ENCODE results near the gene MYH11.
"Not testable (repeated sequence)": the region's sequence is repeated elsewhere in the genome, so short reads cannot be mapped to it uniquely, and the experiment has no call there.

Gene MYH11

DNA sequence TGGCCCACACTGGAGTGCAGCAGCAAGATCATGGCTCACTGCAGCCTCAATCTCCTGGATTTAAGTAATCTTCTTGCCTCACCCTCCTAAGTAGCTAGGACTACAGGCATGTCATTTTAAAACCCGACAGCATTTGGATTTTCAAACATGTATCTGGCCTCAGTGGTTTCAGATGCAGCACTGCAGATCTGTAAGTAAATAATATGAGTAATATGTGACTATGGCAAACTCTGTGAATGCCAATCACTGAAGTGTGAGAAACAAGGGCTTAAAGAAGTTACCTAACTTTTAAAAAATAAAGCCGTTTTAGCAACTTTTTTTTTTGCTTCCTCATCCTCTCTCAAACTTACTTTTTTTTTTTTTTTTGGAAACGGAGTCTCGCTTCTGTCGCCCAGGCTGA, 19.7 kb upstream of the MYH11 start:
- no peak for DNase-seq (ENCODE audit: low read depth, low spot score)

DNA sequence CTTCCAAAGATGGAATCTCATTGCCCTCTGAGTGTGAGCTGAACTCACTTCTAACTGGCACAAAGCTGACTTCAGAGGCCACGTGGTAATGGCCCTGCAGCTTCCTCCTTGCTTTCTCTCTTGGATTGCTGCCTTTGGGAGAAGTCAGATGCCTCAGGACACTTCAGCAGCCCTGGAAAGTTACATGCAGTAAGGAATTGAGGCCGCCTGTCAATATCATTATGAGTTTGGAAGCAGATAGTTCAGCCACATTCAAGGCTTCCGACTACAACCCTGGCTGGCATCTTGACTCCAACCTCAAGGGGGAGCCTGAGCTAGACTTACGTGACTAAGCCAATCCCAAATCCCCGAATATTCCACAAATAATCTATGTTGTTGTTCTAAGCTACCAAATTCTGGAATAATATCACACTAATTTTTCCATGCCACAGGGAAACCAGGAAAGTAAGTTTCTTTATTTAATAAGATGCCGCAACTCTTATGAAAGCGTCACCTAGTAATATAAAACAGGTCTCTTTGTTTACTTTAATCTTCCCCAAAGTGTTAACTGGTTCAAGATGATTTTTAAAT, 18.0 kb upstream of the MYH11 start:
- DNase-seq (ENCODE audit: low read depth, low spot score) = no peak

DNA sequence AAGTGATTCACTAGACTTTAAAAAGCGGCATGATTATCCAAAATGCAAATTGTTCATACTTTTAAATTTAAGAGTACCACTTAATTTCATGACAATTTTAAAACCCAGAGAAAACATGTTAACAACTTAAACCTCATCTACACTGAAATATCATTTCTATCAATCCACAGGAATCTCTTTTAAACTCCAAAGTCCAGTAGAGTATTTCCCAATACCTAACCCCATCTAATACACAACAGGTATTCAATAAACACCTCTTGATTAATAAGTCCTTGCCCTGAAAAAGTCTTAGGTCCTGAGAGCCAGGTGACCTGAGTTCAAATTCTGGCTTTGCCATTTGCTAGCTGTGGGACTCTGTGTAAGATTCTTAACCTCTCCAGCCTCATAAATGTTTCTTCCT, 16.9 kb upstream of the MYH11 start:
- no peak for DNase-seq (ENCODE audit: low read depth, low spot score)

DNA sequence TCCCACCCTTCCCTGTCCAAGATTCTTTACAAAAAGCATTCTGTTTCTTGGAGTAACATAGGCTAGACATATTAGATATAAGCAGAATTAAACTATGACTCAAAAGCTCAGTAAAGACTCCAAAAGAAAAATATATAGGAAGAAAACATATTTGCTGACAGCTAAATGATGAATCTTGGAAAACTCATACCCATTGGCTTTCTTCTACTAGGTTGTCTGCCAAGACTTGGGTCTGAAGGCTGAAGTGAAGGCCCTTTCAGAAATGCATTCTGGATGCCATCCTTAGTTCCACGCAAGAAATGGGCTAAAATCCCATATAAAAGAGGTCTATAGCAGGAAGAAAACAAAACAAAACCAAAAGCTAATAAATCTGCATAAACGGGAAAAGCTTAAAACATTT, 16.5 kb upstream of the MYH11 start:
- DNase-seq (ENCODE audit: low read depth, low spot score) = no peak

DNA sequence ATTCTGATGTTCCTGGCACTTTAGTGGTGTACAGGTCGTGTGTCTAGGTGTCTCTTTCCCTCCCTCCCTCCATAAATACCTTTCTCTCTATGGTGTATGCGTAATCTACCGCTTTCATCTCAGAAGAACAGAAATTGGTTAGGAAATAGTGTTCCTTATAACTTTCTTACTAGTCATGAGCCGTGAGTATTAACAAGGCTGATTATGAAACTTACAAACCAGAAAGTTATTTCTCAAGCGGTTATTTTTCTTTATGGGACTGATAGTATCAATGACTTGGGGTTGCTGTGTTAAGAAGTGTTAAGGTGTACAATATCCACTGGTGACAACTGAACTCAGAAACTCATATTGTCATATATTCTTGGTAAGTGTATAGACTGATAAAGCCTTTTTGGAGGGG, 13.2 kb upstream of the MYH11 start:
- DNase-seq (ENCODE audit: low read depth, low spot score) = no peak

DNA sequence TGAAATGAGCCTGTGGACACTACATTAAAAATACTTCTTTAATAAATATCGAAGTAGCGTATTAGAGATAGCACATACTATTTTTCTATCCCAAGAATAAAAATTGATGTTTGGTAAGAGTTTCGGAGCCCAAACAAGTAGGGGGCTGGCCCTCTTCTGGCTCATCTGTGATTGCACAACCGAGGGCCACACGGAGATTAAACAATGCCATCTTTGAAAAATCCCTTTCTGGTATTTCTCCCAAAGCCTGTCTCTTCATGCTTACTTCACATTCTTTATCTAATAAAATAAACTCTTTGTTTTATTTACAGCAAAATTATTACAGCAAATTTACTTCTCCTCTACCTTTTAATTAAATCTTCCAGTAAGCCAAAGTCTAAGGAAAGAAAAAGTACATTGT, 9.6 kb upstream of the MYH11 start:
- DNase-seq (ENCODE audit: low read depth, low spot score) = no peak

DNA sequence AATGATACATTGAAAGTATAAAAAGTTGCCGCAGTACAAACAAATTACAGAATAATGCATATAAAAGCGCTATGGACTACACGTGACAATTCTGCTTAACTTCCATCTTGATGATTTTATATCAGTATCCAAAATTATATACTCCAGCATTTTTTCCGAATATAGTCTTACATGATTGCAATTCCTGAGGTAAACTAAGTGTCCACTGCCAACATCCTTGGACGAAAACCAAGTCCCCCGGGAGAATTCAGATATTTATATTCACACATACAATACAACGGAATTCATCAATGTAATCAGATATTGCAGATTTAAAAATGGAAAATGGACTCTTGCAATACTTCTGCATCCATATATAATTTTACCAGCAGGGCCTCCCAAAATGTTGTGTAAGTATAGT, 8.9 kb upstream of the MYH11 start:
- no peak for DNase-seq (ENCODE audit: low read depth, low spot score)

DNA sequence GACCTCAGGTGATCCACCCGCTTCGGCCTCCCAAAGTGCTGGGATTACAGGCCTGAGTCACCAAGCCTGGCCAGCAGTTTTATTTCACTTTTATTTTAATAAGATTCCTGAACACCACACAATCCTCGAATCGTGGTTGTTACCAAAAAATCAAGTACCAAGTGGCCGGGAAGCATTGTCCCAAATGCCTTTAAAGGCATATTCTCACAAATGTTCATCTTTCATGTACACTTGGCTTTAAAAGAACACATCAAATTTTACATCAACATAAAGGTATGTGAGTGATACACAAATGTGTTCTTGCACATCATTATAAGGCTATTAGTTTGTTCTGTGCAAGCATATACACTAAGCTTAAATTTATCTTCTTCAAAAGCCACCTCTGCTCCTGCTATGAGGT, 8.1 kb upstream of the MYH11 start:
- no peak for DNase-seq (ENCODE audit: low read depth, low spot score)

DNA sequence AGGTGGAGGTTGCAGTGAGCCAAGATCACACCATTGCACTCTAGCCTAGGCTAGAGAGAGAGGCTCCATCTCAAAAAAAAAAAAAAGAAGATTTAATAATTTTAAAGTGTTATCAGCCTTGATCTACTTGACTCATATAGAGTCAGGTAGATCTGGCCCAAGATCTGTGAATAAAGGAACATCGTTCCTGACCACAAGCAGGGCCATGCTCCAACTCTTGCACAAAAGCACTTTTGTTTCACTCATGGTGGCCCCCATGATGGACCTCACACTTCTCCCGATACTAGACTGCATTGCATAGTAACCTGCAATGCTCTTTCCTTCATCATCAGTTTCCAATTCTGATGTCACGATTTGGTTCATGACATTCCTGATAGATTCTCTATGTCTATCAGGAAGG, 5.2 kb upstream of the MYH11 start:
- DNase-seq (ENCODE audit: low read depth, low spot score) = no peak

DNA sequence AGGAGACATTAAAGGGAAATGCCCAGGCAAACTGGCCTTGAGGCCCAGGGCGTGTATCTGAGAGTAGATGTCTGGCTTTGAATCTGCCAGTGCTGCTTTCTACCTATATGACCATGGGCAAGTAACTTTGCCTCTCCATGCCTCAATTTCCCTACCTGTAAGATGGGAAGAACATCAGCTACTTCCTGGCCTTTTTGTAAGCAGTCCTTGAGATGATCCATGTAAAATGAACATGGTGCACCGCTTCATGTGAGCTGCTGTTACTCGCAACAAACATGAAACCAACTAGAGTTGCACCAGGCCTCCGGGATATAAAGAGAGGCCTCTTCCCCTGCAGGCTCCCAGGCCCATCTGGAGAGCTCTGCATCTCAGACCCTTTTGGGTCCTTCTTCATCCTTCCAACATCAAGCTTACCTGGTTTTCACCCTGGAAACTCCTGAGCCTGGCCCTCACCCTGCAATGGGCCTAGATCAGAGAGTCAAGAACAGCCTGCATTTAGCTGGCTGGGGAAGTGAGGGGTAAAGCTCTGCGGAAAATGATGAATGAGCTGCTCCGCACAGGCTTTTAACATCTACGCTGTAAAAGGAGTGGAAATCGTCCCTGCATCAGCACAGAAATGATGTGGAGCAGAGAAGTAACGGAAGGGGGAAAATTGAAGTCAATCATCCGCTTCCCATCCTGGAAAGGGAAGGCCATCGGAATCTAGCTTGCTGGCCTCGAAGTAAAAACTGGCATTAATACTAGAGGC, 2.3 kb upstream of the MYH11 start:
- DNase-seq (ENCODE audit: low read depth, low spot score) = no peak

DNA sequence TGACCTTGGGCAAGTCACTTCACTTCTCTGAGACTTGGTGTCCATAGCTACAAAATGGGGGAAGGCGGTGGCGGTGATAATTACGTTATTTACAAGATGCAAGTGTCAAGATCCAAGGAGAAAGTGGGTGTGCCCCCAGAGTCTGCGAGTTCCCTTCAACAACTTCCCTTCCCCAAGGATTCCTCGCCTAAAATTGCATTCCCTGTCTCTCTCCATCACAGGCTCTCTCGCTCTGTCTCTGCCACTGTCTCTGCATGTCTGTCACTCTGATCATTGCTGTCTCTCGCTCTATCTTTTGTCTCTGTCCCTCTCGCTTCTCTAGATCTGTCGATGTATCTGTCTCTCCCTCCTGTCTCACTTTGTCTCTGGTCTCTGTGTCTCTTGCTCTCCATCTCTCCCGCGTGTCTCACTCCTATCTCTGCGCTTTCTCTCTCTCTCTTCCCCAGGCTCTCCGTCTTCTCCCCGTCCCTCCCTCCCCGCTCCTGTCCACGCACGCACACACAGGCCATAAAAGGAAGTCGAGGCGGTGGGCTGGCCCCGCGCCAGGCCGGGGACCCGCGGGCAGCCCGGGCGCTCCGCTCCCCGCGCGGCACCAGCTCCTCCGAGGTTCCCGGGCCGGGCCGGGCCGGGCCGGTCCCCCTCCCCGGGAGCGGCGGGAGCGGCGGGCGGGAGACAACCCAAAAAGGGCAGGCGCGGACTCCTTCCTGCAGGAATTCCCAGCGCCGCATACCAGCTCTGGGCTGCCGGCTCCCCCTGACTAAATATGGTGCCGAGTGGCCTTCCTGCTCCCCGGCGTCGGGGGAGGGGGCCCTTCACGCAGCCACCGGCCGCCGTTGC, 1.1 kb upstream of the MYH11 start:
- DNase-seq (ENCODE audit: low read depth, low spot score) = no peak

DNA sequence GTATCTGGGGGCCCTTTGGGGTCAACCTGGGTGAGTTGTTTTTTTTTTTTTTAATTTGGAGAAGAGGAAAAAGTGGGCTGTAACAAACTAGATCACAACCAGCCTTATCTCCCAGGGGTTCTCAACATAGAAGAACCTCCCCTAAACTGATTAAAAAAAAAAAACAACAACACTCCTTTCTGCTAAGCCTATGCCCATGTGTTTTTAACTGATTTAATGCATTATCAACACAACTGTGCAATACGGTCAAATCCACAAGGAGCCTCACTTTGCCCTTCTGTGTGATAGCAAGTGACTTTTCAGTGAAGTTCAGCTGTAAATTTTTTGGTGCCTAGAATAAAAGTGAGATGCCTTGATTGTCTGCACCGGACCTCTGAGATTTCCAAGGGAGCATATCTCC, 646 bp downstream of the MYH11 start:
- no peak for DNase-seq (ENCODE audit: low read depth, low spot score)

DNA sequence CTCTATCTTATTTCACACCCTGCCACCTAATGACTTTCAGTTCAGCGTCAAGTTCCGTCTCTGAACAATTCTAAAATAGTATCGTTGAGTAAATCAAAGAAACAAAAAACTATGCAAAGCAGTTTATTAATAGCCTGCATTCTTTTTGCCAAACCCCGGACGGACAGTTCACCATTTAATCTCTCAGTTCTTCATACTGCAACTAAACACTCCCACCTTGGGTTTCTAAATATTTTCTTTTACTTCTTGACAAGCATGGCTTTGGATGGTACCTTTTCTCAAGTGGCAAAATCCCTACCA, 1.2 kb downstream of the MYH11 start:
- DNase-seq (ENCODE audit: low read depth, low spot score) = no peak

DNA sequence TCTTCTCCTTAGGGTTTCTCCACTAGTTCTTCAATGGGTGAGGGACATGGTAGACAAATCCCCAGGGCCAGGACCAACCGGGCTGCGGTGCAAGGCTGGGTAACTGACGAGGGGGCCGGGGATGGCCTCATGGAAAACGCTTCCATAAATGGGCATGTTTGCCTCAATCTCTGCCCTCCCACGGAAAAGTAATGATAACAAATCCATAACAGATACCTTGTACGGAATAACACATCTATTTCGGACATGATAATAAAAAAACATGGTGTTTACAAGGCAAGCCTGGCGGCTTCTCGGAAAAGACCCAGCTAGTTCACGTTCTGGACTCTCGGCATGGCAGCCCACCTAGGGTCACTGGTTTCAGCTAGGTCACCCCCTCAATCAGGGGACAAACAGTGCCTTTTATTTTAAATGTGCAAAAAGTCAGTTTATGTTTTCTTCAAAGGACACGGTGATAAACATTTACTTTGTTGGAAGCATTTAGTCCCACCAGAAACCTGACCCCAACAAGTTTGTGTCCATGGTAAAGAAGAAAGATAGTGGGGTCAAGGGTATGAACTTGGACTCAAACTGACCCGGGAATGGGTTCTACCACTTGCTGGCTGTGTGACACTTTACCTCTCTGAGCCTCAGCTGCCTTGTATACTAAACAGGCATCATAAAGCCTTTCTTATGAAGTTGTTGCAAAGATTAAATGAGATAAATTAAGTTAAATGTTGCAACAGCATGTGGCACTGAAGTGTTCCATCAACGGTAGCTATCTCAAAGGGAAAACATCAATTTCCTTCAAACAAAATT, 1.7 kb downstream of the MYH11 start:
- DNase-seq (ENCODE audit: low read depth, low spot score) = no peak

DNA sequence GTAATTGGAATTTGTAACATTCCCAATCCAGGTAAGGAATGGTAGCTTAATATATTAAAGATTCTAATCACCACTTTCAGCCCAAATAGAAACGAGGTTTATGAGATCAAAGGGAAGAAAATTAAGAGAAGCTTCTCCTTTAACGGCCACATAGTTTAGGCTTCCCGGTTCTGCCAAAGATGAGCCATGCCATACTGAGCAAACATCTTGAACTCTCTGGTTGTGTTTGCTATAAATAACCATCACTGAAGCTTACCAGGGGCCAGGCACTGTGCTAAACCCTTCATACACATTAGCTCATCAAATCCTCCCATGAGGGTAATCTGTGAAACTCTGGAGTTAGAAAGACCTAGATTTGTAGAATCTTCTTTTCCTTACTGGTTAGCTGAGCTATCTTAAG, 2.8 kb downstream of the MYH11 start:
- no peak for DNase-seq (ENCODE audit: low read depth, low spot score)

DNA sequence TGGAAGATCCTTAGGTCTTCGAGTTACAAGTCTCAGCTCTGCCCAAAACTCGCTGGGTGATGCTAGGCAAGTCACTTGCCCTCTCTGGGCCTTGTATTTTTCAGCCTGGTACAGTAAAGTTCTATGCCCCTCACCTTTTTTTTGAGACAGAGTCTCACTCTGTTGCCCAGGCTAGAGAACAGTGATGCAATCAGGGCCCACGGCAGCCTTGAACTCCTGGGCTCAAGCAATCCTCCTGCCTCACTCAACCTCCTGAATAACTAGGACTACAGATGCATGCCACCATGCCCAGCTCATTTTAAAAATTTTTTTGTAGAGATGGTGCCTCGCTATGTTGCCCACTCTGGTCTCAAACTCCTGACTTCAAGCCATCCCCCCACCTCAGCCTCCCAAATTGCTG, 3.8 kb downstream of the MYH11 start:
- no peak for DNase-seq (ENCODE audit: low read depth, low spot score)

DNA sequence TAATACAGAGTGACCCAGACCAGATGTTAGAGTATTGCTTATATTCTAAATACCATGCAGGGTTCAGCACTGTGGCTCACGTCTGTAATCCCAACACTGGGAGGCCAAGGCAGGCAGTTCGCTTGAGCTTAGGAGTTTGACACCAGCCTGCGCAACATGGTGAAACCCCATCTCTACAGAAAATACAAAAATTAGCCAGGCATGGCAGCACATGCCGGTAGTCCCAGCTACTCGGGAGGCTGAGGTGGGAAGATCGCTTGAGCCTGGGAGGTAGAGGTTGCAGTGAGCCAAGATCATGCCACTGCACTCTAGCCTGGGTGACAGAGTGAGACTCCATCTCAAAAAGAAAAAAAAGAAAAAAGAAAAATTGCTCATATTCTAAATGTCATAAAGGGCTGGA, 6.3 kb downstream of the MYH11 start:
- DNase-seq (ENCODE audit: low read depth, low spot score) = not testable (repeated sequence)

DNA sequence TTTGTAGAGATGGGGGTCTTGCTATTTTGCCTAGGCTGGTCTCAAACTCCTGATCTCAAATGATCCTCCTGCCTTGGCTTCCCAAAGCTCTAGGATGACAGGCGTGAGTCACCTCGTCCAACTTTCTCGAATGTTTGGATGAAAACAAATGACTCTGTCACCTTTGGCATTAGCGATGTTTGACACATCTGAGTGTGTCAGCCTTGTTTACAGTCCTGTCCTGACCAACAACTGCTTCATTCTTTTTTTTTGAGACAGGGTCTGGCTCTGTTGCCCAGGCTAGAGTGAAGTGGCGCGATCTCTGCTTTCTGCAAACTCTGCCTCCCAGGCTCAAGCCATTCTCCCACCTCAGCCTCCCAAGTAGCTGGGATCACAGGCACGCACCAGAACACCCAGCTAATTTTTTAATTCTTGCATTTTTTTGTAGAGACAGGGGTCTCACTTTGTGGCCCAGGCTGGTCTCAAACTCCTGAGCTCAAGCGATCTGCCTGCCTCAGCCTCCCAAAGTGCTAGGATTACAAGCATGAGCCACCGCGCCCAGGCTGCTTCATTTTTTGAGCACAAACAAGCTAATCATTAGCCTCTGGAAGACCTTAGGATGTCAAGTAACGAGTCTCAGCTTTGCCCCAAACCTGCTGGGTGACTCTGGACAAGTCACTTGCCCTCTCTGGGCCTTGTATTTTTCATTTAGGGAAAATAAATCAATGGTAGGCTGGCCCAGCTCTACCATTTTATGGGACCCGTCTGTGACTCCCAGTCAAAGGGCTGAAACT, 7.4 kb downstream of the MYH11 start:
- DNase-seq (ENCODE audit: low read depth, low spot score) = no peak

DNA sequence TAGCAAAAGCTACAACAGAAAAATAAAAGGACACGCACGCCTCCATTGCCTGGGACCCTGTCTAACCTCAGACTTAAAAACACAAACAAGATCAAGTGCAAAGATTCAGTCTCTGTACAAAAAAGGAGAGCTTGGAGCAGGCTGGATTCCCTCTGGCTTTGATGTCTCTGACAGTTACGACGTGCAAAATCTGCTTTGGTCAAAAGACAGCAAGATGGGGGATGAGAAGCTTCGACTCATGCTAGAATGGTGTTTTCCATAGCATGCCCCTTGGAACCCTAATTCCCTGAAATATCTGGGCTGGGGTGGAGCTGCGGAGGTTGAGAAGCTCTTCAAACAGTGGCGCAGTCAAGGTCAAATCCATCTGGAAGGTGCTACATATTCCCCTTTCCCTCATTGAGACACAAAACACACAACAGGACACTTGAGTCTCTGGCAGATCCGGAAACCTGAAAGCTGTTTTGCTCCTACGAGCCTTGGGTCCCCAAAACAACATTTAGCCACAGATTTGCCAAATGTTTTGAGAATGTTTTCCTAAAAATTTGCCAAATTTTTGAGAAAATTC, 9.1 kb downstream of the MYH11 start:
- DNase-seq (ENCODE audit: low read depth, low spot score) = no peak

DNA sequence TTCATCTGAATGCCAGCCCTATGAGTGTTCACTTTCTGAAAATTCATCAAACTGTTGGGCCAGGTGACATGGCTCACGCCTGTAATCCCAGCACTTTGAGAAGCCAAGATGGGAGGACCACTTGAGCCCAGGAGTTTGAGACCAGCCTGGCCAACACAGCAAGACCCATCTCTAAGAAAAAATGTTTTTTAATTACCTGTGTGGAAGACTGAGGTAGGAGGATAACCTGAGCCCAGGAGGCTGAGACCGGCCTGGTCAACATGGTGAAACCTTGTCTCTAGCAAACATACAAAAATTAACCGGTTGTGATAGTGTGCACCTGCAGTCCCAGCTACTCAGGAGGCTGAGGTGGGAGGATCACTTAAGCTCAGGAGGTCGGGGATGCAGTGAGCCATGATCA, 10.3 kb downstream of the MYH11 start:
- no peak for DNase-seq (ENCODE audit: low read depth, low spot score)

DNA sequence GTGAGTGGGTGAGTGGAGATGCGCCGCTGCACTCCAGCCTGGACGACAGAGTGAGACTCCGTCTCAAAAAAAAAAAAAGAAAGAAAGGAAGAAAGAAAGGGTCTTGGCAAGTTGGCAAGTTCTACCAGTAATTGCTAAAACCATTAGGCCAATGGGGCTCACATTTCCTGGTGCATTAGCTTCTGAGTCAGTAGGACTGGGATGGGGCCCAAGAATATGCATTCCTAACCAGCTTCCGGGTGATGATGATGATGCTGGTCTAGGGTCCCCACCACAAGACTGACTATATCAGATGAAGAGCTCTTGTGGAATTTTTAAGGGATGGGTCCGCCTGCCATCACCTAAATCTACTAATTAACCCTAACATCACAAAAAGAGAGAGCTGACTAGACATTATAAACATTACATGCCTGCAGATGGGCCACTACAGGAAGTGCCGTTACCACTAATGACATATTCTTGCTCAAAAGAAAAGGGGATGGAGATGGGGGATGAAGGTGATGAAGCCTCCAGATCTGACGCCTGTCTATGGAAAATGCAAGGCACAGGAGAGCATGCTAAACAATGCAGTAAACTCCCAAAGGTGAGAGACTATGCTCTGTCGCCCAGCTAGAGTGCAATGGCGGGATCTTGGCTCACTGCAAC, 13.1 kb downstream of the MYH11 start:
- no peak for DNase-seq (ENCODE audit: low read depth, low spot score)
